WTC11 (cell line): ENCODE data around the gene DBH. TPM values are rescaled to one million over a fixed set of nuclear protein-coding genes. Genes with fewer than 3 reads are reported as not detected.
A peak's percentile ranks its signal among the peaks of the same experiment; 100 is the strongest.

Experiments
- ATAC-seq: fragments of 200-7000 bp; cut with Tn5 transposase; 2 replicates; pipeline ENCODE4 v1.10.0; 2021; ENCODE audit warnings: mild to moderate bottlenecking, moderate library complexity
- CTCF ChIA-PET: fragments of 300-600 bp; sonication (Branson Sonifier 250); formaldehyde crosslinking; loops from one replicate; lab custom pipeline; 2021; ENCODE audit warnings: antibody characterized with exemption; lab: Charles Lee
- POLR2A ChIA-PET: fragments of 350-600 bp; sonication (Branson Sonifier 250); formaldehyde crosslinking; loops from one replicate; lab custom pipeline; 2021; ENCODE audit warnings: antibody characterized with exemption; lab: Charles Lee
- DNase-seq: peaks from one replicate; pipeline ENCODE4 v3.0.0; 2021; ENCODE audit warnings: low spot score
- H3K27ac Mint-ChIP-seq: 2 replicates; pipeline ENCODE4 v1.8.0; 2021; ENCODE audit warnings: mixed read lengths
- H3K27me3 Mint-ChIP-seq: 2 replicates; pipeline ENCODE4 v1.8.0; 2021; ENCODE audit warnings: low read depth, mild to moderate bottlenecking, moderate library complexity, mixed read lengths
- H3K36me3 Mint-ChIP-seq: 2 replicates; pipeline ENCODE4 v1.8.0; 2021; ENCODE audit warnings: mixed read lengths
- H3K4me1 Mint-ChIP-seq: 2 replicates; pipeline ENCODE4 v1.8.0; 2022; ENCODE audit warnings: mixed read lengths
- H3K4me3 Mint-ChIP-seq: 2 replicates; pipeline ENCODE4 v1.8.0; 2021; ENCODE audit warnings: mild to moderate bottlenecking, moderate library complexity, mixed read lengths
- H3K9me3 Mint-ChIP-seq: 2 replicates; pipeline ENCODE4 v1.8.0; 2021; ENCODE audit warnings: mixed read lengths
- GTF2I ChIP-seq: fragments of 250-450 bp; sonication (Bioruptor Pico); conservative IDR thresholded peaks from 2 replicates; pipeline ENCODE4 v1.4.0; 2021; ENCODE audit warnings: mild to moderate bottlenecking
- JUN ChIP-seq: sonication (generic); formaldehyde crosslinking; IDR thresholded peaks from 2 replicates; pipeline ENCODE4 v1.8.0; 2023; ENCODE audit warnings: mild to moderate bottlenecking, missing genetic modification reagents
- MXD4 ChIP-seq: fragments of 250-450 bp; sonication (Bioruptor Pico); IDR thresholded peaks from 2 replicates; pipeline ENCODE4 v1.8.0; 2021; ENCODE audit warnings: mild to moderate bottlenecking, moderate library complexity, borderline replicate concordance
- NFE2L1 ChIP-seq: sonication (generic); formaldehyde crosslinking; IDR thresholded peaks from 2 replicates; pipeline ENCODE4 v1.8.1; 2023; ENCODE audit warnings: missing genetic modification reagents
- NFYB ChIP-seq: sonication (generic); formaldehyde crosslinking; conservative IDR thresholded peaks from 2 replicates; pipeline ENCODE4 v1.8.0; 2022; ENCODE audit warnings: low read depth, missing genetic modification reagents
- PRRX2 ChIP-seq: fragments of 250-450 bp; sonication (Bioruptor Pico); IDR thresholded peaks from 2 replicates; pipeline ENCODE4 v1.8.0; 2021; ENCODE audit warnings: mild to moderate bottlenecking
- ZNF416 ChIP-seq: fragments of 250-450 bp; sonication (Bioruptor Pico); IDR thresholded peaks from 2 replicates; pipeline ENCODE4 v1.9.0; 2021; ENCODE audit warnings: mild to moderate bottlenecking, inconsistent platforms
- ZNF423 ChIP-seq: fragments of 250-450 bp; sonication (Bioruptor Pico); IDR thresholded peaks from 2 replicates; pipeline ENCODE4 v2.1.2; 2022; ENCODE audit warnings: mild to moderate bottlenecking, moderate library complexity
- ZNF671 ChIP-seq: fragments of 250-450 bp; sonication (Bioruptor Pico); IDR thresholded peaks from 2 replicates; pipeline ENCODE4 v1.8.0; 2021; ENCODE audit warnings: mild to moderate bottlenecking
- total RNA-seq: library from RNA; stranded (reverse); gene quantifications from 3 replicates; pipeline ENCODE4 v1.2.3, GENCODE V29; 2021
- TF ChIP-seq, protein P1 (sequence below): sonication (generic); formaldehyde crosslinking; IDR thresholded peaks from 2 replicates; pipeline ENCODE4 v1.8.0; 2022; ENCODE audit warnings: mild to moderate bottlenecking, missing genetic modification reagents
- TF ChIP-seq, protein P2 (sequence below): sonication (generic); formaldehyde crosslinking; IDR thresholded peaks from 2 replicates; pipeline ENCODE4 v1.8.0; 2023; ENCODE audit warnings: missing genetic modification reagents
- TF ChIP-seq, protein P3 (sequence below): fragments of 250-450 bp; sonication (Bioruptor Pico); IDR thresholded peaks from 2 replicates; pipeline ENCODE4 v2.1.2; 2022; ENCODE audit warnings: mild to moderate bottlenecking, moderate library complexity
- TF ChIP-seq, protein P4 (sequence below): fragments of 250-450 bp; sonication (Bioruptor Pico); IDR thresholded peaks from 2 replicates; pipeline ENCODE4 v1.9.0; 2021; ENCODE audit warnings: mild to moderate bottlenecking
- TF ChIP-seq, protein P5 (sequence below): fragments of 250-450 bp; sonication (Bioruptor Pico); conservative IDR thresholded peaks from 2 replicates; pipeline ENCODE4 v1.9.0; 2021; ENCODE audit warnings: mild to moderate bottlenecking

DBH gene
- total RNA-seq, 1 experiment from 2014 or later, result 0.24 TPM

DNA sequence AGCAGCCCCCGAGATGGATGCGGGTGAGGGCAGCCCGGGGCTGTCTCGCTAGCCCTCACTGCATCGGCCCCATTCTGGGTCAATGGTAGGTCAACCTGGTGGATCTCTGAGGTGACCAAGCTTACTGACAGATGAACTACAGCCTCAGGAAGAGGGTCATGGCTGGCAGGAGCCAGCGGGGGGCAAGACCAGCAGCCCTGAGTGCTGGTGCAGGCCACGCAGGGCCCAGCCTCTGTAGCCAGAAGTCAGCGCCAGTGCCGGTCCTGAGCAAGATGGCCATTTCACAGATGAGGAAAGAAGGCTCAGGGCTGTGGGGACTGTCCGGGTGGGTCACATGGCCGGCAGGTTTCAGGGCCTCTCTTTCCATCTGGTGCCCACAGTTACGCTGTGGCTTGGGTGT lies 5.1 kb upstream of the DBH start:
- POLR2A ChIA-PET, result no interaction called here
- CTCF ChIA-PET, result no interaction called here

DNA sequence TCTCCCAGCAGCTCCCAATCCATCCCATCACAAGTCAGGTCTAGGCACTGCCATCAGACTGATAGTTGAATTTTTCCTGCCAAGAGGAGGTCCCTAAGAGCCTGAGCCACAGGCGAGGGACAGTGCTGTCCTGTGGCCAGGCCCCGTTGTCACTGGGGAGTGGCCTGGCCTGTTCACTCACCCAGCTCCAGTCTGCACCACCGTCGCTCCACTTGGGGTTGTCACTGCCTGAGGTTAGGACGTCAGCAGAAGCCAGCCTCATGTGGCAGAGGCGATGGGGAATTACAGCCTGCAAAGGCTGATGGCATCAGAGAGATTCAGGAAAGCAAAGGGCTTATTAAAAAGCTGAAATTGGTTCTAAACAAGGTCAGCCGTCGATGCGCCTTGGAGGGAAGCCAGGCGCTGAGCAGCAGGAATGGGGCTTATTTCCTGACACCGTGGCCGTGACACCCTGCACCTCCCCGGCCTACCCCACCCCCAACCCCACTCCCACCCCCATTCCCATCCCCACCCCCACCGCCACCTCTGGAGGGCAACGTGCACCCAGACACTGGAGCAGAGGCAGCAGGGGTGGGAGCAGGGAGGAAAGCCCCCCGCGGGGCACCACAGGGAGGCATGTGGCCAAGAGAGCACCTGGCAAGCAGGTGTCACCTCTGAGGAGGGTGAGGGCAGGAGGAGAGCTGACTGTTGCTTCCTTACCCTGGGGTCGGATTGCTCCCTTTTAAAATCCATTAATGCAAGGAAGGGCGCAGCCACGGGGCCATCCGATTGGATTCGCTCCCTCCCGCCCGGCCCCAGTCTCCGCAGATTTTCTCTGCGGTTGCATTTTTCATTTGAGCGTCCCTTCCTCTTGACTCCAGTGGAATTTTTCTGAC lies 3.1 kb upstream of the DBH start:
- ChIA-PET POLR2A (no interaction called here), CTCF (interaction anchor here (0.9 to 1.3 kb wide), 4 partner anchors 30 to 110 kb away, joined by 3 to 4 read pairs (median 3); no protein-coding TSS in a partner anchor)
- ATAC-seq (no peak), DNase-seq (no peak)
- Mint-ChIP-seq H3K27me3 (no peaks in the 10 kb centered on the region), H3K36me3 (no peaks in the 10 kb centered on the region), H3K4me1 (peaks cover 31% of the 10 kb centered on the region), H3K27ac (peak overlapping the region; percentile 65), H3K4me3 (no peak overlapping the region), H3K9me3 (no peaks in the 10 kb centered on the region)
- peak; percentile 78 for TF ChIP-seq ZNF423
- TF ChIP-seq, protein P1, sequence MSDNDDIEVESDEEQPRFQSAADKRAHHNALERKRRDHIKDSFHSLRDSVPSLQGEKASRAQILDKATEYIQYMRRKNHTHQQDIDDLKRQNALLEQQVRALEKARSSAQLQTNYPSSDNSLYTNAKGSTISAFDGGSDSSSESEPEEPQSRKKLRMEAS (CRISPR knock-in tag), result no peak

More for the DNA sequence above, 5.1 kb upstream of the DBH start:
- H3K27me3 Mint-ChIP-seq, result peaks cover 6% of the 10 kb centered on the region; the same call in 1 of the 2 replicates
- peaks cover 22% of the 10 kb centered on the region for H3K4me1 Mint-ChIP-seq
- peaks cover 14% of the 10 kb centered on the region for H3K9me3 Mint-ChIP-seq
- H3K4me3 Mint-ChIP-seq, result no peak overlapping the region
- peaks cover 4% of the 10 kb centered on the region for H3K36me3 Mint-ChIP-seq
- no peak overlapping the region for H3K27ac Mint-ChIP-seq
- no peak for ATAC-seq
- TF ChIP-seq NFE2L1, result no peak
- no peak for TF ChIP-seq ZNF671 (CRISPR knock-in tag)
- TF ChIP-seq, protein P2, sequence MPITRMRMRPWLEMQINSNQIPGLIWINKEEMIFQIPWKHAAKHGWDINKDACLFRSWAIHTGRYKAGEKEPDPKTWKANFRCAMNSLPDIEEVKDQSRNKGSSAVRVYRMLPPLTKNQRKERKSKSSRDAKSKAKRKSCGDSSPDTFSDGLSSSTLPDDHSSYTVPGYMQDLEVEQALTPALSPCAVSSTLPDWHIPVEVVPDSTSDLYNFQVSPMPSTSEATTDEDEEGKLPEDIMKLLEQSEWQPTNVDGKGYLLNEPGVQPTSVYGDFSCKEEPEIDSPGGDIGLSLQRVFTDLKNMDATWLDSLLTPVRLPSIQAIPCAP (CRISPR knock-in tag), result no peak
- no peak for TF ChIP-seq MXD4 (CRISPR knock-in tag)
- no peak for TF ChIP-seq GTF2I (CRISPR knock-in tag)
- TF ChIP-seq PRRX2 (CRISPR knock-in tag), result no peak
- TF ChIP-seq, protein P3, sequence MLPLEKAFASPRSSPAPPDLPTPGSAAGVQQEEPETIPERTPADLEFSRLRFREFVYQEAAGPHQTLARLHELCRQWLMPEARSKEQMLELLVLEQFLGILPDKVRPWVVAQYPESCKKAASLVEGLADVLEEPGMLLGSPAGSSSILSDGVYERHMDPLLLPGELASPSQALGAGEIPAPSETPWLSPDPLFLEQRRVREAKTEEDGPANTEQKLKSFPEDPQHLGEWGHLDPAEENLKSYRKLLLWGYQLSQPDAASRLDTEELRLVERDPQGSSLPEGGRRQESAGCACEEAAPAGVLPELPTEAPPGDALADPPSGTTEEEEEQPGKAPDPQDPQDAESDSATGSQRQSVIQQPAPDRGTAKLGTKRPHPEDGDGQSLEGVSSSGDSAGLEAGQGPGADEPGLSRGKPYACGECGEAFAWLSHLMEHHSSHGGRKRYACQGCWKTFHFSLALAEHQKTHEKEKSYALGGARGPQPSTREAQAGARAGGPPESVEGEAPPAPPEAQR (CRISPR knock-in tag), result no peak
- TF ChIP-seq, all 79 proteins: peak for 0
- DNase-seq, result no peak

DNA sequence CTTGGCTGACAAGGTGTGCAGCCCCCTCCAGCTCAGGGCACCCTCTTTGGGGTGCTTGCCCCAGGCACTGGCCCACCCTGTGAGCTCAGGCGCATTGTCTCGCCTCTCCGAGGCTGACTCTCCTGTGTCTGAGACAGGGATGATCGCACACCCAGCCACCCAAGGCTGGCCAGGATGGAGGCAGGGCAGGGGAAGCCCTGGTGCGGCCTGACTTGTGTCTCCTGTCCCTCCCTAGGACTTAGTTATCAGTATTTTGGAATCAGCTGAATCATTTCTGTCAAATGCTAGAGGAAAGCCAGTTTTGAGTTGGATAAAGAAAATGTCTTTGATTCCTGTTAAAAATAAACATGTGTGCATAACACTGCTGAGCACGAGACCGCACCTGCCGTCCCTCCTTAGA lies 2.5 kb upstream of the DBH start:
- no peak for DNase-seq
- TF ChIP-seq, protein P4, sequence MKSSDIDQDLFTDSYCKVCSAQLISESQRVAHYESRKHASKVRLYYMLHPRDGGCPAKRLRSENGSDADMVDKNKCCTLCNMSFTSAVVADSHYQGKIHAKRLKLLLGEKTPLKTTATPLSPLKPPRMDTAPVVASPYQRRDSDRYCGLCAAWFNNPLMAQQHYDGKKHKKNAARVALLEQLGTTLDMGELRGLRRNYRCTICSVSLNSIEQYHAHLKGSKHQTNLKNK (CRISPR knock-in tag), result no peak
- no peak for TF ChIP-seq NFYB (CRISPR knock-in tag)
- TF ChIP-seq JUN (CRISPR knock-in tag), result no peak
- no peak for TF ChIP-seq ZNF671 (CRISPR knock-in tag)
- TF ChIP-seq, protein P5, sequence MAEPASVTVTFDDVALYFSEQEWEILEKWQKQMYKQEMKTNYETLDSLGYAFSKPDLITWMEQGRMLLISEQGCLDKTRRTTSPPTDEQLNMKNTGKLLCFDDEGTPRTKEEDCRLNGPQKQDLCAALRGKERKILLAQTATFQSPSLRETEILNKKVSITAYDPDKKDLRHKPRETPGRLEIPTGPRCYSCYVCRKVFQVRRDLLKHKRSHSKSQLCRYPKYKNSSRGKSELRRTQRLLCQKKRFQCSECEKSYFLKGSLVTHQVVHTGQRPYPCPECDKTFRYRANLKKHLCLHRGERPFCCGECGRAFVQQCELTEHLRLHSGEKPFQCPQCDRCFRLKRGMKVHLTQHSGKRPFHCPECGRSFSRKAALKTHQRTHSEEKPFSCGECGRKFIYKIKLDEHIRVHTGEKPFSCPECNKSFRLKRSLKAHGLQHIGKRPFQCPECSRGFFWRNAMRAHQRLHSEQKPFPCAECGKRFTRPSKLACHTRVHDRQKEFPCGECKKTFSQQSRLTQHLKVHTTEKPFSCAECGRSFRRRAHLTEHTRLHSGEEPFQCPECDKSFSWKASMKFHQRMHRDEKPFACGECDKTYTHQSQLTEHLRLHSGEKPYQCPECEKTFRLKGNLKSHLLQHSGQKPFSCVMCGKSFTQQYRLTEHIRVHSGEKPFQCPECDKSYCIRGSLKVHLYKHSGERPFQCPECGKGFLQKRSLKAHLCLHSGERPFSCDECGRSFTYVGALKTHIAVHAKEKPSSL, result no peak
- TF ChIP-seq ZNF416, result no peak
- CTCF ChIA-PET, result interaction anchor here (0.7 to 1.3 kb wide), 7 partner anchors 15 to 109 kb away, joined by 3 to 4 read pairs (median 3); partner anchors contain the start of gene FAM163B
- no peak overlapping the region for H3K4me3 Mint-ChIP-seq
- no peaks in the 10 kb centered on the region for H3K27me3 Mint-ChIP-seq
- no peaks in the 10 kb centered on the region for H3K9me3 Mint-ChIP-seq
- H3K4me1 Mint-ChIP-seq, result peaks cover 37% of the 10 kb centered on the region
- peak overlapping the region; percentile 65; the same call in 1 of the 2 replicates for H3K27ac Mint-ChIP-seq
- H3K36me3 Mint-ChIP-seq, result no peaks in the 10 kb centered on the region
- ATAC-seq, result no peak
- POLR2A ChIA-PET, result no interaction called here
